RWPE2 (cell line): Measurements from ENCODE around the gene PRKCE.

Experiments
- ATAC-seq: fragments of 200-7000 bp; cut with Tn5 transposase; 3 replicates; pipeline ENCODE4 v1.9.1; 2021; ENCODE audit warnings: low read depth
- DNase-seq: peaks from one replicate; pipeline ENCODE4 v3.0.0-alpha.2; 2020; ENCODE audit warnings: low spot score
- H3K27ac ChIP-seq: fragments of 450-650 bp; 2 replicates; pipeline ENCODE4 v1.5.1; 2017; ENCODE audit warnings: mild to moderate bottlenecking; ENCODE audit not compliant: poor library complexity, severe bottlenecking
- H3K27me3 ChIP-seq: fragments of 250-450 bp; sonication (Bioruptor Pico); 2 replicates; pipeline ENCODE4 v1.5.1; 2021; ENCODE audit warnings: mild to moderate bottlenecking, moderate library complexity; ENCODE audit not compliant: insufficient read depth, poor library complexity, severe bottlenecking
- H3K36me3 ChIP-seq: fragments of 250-450 bp; sonication (Bioruptor Pico); 2 replicates; pipeline ENCODE4 v1.5.1; 2020; ENCODE audit warnings: low read depth, mild to moderate bottlenecking, moderate library complexity
- H3K4me1 ChIP-seq: fragments of 250-450 bp; sonication (Bioruptor Pico); 2 replicates; pipeline ENCODE4 v1.5.1; 2021; ENCODE audit warnings: mild to moderate bottlenecking, moderate library complexity; ENCODE audit not compliant: insufficient read depth, poor library complexity, severe bottlenecking
- H3K4me3 ChIP-seq: fragments of 250-450 bp; sonication (Bioruptor Pico); 2 replicates; pipeline ENCODE4 v1.5.1; 2021; ENCODE audit warnings: mild to moderate bottlenecking, moderate library complexity; ENCODE audit not compliant: severe bottlenecking
- H3K9me3 ChIP-seq: fragments of 250-450 bp; sonication (Bioruptor Pico); 2 replicates; pipeline ENCODE4 v1.5.1; 2021; ENCODE audit warnings: mild to moderate bottlenecking, moderate library complexity; ENCODE audit not compliant: severe bottlenecking
- CTCF ChIP-seq: fragments of 450-650 bp; IDR thresholded peaks from one replicate; pipeline ENCODE4 v1.5.1; 2017; ENCODE audit warnings: mild to moderate bottlenecking, moderate library complexity; ENCODE audit not compliant: poor library complexity, severe bottlenecking

PRKCE gene

GRCh38 chr2:45813003-45813941 lies 161.8 kb downstream of the PRKCE start:
- peaks cover 20% of the 10 kb centered on the region for H3K4me1 ChIP-seq
- H3K27me3 ChIP-seq, result no peaks in the 10 kb centered on the region
- no peak overlapping the region for H3K27ac ChIP-seq
- H3K36me3 ChIP-seq, result no peaks in the 10 kb centered on the region
- no peaks in the 10 kb centered on the region for H3K9me3 ChIP-seq
- H3K4me3 ChIP-seq, result no peak overlapping the region
- ATAC-seq (no peak), DNase-seq (no peak)
- no peak for TF ChIP-seq CTCF

GRCh38 chr2:45814488-45814887 lies 163.0 kb downstream of the PRKCE start:
- no peak for TF ChIP-seq CTCF
- Histone ChIP-seq H3K4me1 (peaks cover 20% of the 10 kb centered on the region), H3K27ac (no peak overlapping the region), H3K36me3 (no peaks in the 10 kb centered on the region), H3K4me3 (no peak overlapping the region), H3K27me3 (no peaks in the 10 kb centered on the region), H3K9me3 (no peaks in the 10 kb centered on the region)
- DNase-seq (no peak), ATAC-seq (no peak)

- Histone ChIP-seq H3K27ac (no peak overlapping the region), H3K36me3 (no peaks in the 10 kb centered on the region), H3K9me3 (no peaks in the 10 kb centered on the region), H3K4me1 (peaks cover 20% of the 10 kb centered on the region), H3K27me3 (no peaks in the 10 kb centered on the region), H3K4me3 (no peak overlapping the region)
- DNase-seq, result no peak
- no peak for TF ChIP-seq CTCF
- ATAC-seq, result no peak
These were observed 163.6 kb downstream of the PRKCE start for GRCh38 chr2:45814951-45815621.

GRCh38 chr2:45816272-45816671 lies 164.8 kb downstream of the PRKCE start:
- no peaks in the 10 kb centered on the region for H3K9me3 ChIP-seq
- no peak overlapping the region for H3K4me3 ChIP-seq
- TF ChIP-seq CTCF, result no peak
- no peaks in the 10 kb centered on the region for H3K36me3 ChIP-seq
- H3K27ac ChIP-seq, result no peak overlapping the region
- DNase-seq, result no peak
- H3K27me3 ChIP-seq, result no peaks in the 10 kb centered on the region
- H3K4me1 ChIP-seq, result peaks cover 22% of the 10 kb centered on the region
- ATAC-seq, result peak; percentile 48; the same call in 2 of the 3 replicates

GRCh38 chr2:45818591-45818990 lies 167.1 kb downstream of the PRKCE start:
- no peaks in the 10 kb centered on the region for H3K36me3 ChIP-seq
- no peaks in the 10 kb centered on the region for H3K9me3 ChIP-seq
- no peak overlapping the region for H3K4me3 ChIP-seq
- peaks cover 31% of the 10 kb centered on the region for H3K4me1 ChIP-seq
- ATAC-seq (no peak), DNase-seq (no peak)
- no peak for TF ChIP-seq CTCF
- H3K27me3 ChIP-seq, result no peaks in the 10 kb centered on the region
- H3K27ac ChIP-seq, result no peak overlapping the region
